ENCODE results near the gene PRR23E.
A peak's percentile ranks its signal among the peaks of the same experiment; 100 is the strongest.

The PRR23E gene

DNA sequence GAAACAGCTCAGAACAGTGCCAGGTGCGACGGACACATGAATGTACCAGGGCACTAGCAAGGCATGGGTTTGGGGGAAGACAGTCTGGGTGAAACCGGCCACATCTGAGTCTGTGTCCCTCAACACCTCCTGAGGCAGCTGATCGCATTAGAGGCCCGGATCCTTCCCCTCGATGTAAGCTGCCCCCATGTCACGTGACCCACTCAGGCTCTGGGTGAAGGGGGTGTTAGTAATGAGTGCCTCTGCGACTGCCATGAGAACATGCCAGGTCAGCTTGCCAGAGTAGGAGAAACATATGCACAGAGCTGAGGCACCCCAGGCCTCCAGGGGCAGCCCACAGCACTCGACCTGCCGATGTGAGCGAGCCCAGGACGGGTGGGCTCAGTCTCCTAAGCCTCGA, 29.7 kb downstream of the PRR23E start:
- DNase-seq (ENCODE audit: low read depth), result no peak
- TF ChIP-seq, protein P1, sequence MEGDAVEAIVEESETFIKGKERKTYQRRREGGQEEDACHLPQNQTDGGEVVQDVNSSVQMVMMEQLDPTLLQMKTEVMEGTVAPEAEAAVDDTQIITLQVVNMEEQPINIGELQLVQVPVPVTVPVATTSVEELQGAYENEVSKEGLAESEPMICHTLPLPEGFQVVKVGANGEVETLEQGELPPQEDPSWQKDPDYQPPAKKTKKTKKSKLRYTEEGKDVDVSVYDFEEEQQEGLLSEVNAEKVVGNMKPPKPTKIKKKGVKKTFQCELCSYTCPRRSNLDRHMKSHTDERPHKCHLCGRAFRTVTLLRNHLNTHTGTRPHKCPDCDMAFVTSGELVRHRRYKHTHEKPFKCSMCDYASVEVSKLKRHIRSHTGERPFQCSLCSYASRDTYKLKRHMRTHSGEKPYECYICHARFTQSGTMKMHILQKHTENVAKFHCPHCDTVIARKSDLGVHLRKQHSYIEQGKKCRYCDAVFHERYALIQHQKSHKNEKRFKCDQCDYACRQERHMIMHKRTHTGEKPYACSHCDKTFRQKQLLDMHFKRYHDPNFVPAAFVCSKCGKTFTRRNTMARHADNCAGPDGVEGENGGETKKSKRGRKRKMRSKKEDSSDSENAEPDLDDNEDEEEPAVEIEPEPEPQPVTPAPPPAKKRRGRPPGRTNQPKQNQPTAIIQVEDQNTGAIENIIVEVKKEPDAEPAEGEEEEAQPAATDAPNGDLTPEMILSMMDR (IDR thresholded peaks at IDR 0.05; ENCODE audit: control insufficient read depth, extremely low read depth, insufficient read depth), result no peak
- H3K4me3 ChIP-seq (ENCODE audit: low read depth, low read length), result no peak overlapping the region

DNA sequence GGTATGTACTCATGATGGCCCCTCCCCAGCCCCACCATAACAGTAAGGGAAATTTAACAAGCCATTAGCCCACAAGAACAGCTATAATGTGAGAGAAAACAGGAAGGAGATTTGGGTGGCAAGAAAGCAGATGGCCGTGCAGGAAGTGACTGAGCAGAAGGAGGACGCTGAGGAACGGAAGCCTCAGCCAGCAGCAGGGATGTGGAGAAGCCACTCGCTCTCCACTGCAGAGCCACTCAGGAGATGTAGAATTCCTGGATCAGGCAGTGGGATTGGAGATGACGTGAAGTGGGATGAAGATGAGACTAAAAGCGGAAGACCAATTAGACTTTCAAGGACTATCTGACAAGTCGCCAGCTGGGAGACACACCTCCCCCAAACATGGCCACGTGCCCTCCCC, 31.2 kb downstream of the PRR23E start:
- no peak overlapping the region for H3K4me3 ChIP-seq (ENCODE audit: low read depth, low read length)
- no peak for DNase-seq (ENCODE audit: low read depth)
- TF ChIP-seq, protein P1 (IDR thresholded peaks at IDR 0.05; ENCODE audit: control insufficient read depth, extremely low read depth, insufficient read depth), result no peak

DNA sequence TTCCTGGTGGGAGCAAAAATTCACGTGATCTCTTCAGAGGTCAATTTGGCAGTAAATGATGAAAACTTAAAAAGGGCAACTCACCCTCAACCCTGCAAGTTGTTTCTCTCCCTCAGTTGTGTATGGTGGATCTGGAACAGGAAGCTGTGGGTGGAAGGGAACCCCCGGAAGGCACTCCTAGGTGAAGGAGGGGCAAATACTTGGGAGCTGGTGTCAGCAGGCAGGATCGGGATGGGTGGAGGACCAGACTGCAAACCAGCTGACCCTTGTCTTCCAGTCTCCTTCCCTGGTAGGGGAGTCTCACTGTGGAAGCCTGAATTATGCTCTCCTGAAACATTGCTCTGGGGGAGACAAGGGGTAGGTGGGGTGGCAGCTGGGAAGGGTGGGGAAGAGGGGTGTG, 33.5 kb downstream of the PRR23E start:
- TF ChIP-seq, protein P1 (IDR thresholded peaks at IDR 0.05; ENCODE audit: control insufficient read depth, extremely low read depth, insufficient read depth), result no peak
- no peak for DNase-seq (ENCODE audit: low read depth)
- H3K4me3 ChIP-seq (ENCODE audit: low read depth, low read length), result no peak overlapping the region

DNA sequence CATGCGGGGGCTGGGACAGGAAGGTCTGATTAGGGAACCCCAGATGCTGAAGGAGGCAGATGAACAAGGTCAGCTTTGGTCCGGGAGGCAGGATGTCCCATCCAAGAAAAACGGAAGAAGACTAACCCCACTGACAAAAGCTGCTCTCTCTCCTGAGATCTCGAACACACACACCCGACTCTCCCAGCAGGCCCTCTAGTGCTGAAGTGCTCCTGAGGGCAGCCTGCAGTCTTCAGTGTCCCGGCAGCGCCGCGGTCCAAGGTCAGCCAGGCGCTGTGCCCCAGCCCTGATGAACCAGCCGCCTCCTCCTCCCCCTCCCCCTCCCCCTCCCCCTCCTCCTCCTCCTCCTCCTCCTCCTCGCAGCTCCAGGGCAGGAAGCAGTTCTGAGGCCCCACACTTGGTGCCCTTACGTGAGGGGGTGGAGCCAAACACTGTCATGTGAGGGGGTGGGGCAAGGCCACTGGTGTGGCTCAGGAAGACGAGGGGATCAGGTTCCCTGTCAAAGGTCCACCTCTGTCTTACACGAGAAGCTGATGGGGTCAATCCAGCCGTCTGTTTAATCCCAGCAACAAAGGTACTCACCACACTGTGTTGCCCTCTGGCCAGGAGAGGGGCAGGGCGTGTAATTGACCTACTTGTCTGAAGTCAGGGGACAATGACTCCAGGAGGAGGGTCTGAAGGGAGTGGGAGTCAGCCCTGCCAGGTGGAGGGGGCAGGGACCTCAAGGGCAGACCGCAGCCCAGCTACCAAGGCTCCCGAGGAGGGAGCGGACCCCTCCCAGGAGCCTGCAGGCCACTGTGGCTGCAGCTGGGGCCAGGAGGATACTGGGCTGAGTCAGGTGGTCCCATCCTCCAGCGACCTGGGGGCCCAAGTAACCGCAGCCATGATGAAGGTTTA, 34.3 kb downstream of the PRR23E start:
- H3K4me3 ChIP-seq (ENCODE audit: low read depth, low read length), result no peak overlapping the region

DNA sequence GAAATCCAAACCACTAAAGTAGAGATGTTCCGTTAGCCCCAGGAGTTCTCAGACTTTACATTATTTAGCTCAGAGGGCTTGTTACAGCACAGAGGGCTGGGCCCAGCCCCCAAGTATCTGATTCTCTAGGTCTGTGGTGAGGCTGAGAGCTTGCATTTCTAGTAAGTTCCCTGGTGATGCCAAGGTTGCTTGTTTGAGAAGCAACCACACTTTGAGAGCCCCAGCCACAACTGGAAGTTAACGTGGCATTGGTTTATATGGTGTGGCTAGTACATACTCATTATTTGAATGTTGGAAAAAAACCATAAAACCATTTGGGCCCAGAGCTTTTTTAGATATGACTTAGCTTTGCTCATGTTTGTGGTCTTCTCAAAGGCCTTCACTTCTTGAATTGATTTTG, 35.9 kb downstream of the PRR23E start:
- DNase-seq (ENCODE audit: low read depth), result no peak
- TF ChIP-seq, protein P1 (IDR thresholded peaks at IDR 0.05; ENCODE audit: control insufficient read depth, extremely low read depth, insufficient read depth), result no peak
- H3K4me3 ChIP-seq (ENCODE audit: low read depth, low read length), result no peak overlapping the region

More for the DNA sequence above, 34.3 kb downstream of the PRR23E start:
- DNase-seq (ENCODE audit: low read depth), result no peak
- TF ChIP-seq, protein P1 (IDR thresholded peaks at IDR 0.05; ENCODE audit: control insufficient read depth, extremely low read depth, insufficient read depth), result no peak

DNA sequence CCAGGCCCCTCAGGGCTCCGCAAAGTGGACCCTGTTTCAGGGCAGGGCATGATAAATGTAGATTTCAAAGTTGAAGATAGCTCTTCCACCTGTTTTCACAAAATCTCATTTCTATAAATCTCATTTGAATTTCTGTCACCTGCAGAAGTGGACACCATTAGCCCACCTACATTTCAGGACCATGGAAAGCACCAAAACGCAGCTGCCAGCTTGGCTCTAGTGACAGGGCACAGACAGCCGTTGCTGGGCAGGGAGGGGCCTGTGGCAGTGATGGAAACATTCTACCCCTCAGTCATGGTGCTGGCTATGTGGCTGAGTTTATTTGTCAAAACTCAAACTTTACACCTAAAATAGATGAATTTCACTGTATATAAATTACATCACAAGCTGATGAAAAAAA, 40.4 kb downstream of the PRR23E start:
- peak; percentile 14 for DNase-seq (ENCODE audit: low read depth)
- TF ChIP-seq, protein P1 (IDR thresholded peaks at IDR 0.05; ENCODE audit: control insufficient read depth, extremely low read depth, insufficient read depth), result no peak
- no peak overlapping the region for H3K4me3 ChIP-seq (ENCODE audit: low read depth, low read length)

DNA sequence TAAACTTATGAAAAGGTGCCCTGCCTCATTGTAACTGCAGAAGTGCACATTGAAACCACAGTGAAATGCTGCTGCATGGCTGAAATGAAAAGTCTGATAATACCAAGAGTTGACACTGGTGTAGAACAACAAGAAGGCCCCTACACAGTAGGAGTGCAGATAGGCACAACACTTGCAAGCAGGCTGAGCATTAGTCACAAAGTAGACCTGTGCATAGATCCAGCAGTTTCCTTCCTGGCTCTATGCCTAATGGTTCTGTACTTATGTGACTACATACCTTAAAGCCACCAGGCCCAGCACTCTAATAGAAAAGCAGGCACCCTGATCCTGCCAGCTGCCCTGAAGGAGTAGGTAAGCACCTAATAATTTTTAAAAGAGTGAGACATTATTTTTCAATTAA, 41.8 kb downstream of the PRR23E start:
- TF ChIP-seq, protein P1 (IDR thresholded peaks at IDR 0.05; ENCODE audit: control insufficient read depth, extremely low read depth, insufficient read depth), result no peak
- no peak overlapping the region for H3K4me3 ChIP-seq (ENCODE audit: low read depth, low read length)
- no peak for DNase-seq (ENCODE audit: low read depth)
